NCI-H2227 (cell line): ENCODE results near the gene RAPGEF2.
A peak's percentile ranks its signal among the peaks of the same experiment; 100 is the strongest.

ENCODE experiments used
- DNase-seq: peaks from one replicate; lab custom pipeline; 2025; ENCODE audit not compliant: unreplicated experiment; lab: John Stamatoyannopoulos, UW

Gene RAPGEF2

DNA sequence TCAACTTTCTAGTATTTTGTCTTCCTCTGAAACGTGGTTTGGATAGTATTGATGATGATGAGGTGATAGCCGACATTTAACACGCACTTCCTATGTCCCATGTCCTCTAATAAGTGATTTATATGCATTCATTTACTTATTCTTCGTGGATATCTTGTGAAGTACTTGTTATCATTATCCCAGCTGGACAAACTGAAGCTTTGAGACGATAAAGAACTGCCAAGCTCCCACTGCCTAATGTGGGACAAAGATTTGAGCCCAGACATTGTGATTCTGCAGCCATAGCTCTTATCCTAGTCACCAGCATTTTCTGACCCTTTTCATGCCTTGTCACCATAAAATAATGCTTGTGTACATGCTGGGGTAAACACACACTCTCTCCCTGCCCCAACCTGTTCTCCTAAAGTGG is 92.5 kb downstream of the RAPGEF2 start:
- no peak for DNase-seq

DNA sequence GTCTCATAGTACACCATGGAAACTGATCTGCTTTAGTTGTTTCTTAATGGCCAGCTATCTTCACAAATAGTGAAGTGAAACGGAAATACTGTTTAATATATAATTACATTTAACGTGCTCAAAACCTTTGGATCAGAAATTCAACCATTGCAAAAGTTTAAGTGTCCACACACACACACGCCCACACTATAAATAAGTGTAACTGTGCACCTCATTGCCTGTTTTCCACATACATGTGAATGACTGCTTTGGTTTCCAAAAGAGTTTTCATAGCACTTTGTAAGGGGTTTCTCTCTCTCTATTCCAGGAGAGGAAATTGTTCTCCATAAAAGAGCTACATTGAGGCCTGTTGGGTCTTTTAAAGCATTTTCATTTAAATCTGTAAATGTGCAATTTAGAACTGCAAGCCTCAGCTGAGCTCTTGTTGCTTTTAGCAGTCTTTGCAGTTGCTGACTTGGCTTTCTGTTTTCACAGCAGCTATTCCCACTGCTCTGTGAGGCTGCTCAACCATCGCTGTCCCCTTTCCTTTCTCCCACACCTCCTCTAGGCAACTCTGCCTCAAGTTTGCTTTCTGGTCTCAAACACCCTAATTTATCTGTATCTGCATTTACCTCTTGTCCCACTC is 94.5 kb downstream of the RAPGEF2 start:
- no peak for DNase-seq

DNA sequence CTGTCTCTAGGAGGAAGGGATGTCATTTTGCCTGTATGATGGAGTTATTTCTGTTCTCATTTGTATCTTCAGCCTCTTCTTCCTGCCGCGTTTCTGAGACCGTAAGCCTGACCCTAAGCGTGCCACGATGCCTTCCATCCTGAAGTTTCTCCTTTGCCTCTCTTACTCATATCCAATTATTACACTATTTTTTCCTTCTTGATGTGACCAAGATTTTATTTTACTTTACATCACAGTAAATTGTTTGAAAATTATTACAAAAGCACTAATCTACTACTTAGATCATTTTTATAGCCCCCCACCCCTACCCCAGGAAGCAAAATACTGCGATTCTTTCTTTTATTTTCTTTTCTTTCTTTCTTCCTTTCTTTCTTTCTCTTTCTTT is 95.0 kb downstream of the RAPGEF2 start:
- no peak for DNase-seq

DNA sequence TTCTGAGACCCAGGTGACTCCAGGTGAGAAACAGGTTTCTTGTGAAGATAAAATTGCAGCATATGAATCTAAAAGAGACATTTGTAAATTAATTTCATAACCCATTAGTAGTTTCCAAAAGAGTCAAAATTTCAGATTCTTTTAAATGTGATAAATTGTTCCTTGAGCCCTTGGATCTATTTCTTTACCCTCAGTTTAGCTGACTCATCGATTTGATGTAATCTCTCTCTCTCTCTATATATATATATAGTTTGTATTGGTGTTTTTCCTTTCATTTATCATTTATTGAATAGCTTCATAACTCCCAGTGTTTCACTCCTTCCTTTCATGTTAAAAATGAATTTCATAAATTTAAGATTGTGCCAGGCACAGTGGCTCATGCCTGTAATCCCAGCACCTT is 96.9 kb downstream of the RAPGEF2 start:
- no peak for DNase-seq

DNA sequence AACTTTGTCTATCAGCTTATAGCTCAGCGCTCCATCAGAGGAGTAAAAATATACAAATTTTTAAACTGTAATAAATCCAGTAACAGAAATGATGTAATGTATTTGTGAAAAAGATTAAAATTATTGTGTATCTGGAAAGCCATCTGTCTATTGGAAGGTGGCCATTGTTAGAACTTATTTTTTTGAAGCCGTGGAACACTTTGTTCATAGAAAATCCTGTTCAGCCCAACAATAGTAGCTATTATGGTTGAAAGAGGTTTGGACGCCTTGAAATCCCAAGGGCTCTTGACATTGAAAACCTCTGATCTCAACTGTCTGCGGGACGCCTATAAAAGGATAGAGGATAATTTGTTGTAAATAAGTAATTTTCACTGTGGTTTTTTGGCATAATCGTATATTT is 98.3 kb downstream of the RAPGEF2 start:
- DNase-seq: peak; percentile 84

DNA sequence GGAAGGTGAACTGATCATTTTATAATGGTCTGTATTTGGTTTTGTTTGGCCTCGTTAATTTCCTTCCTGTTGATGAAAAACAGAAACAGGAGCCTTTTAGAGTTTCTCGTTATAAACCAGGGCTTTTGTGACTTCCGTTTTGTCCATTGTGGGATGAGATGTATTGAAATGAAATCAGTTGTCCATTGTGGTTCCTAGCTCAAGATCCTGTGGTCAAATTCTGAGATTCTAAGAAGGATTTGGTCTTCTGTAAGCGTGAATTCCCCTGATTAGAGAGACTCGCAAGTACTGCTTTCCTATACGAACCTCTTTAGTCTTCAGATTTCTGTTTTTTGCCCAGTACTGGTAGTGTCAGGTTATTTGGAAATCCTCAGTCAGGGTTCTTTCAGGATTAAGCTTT is 101.7 kb downstream of the RAPGEF2 start:
- no peak for DNase-seq

DNA sequence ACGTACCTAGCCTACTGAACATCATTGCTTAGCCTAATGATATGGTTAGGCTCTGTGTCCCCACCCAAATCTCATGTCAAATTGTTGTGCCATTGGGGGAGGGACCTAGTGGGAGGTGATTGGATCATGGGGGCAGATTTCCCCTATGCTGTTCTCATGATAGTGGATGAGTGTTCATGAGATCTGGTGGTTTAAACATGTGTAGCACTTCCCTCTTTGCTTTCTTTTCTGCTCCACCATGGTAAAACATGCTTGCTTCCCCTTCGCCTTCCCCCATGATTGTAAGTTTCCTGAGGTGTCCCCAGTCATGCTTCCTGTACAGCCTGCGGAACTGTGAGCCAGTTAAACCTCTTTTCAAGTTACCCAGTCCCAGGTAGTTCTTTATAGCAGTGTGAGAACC is 102.6 kb downstream of the RAPGEF2 start:
- DNase-seq: no peak

DNA sequence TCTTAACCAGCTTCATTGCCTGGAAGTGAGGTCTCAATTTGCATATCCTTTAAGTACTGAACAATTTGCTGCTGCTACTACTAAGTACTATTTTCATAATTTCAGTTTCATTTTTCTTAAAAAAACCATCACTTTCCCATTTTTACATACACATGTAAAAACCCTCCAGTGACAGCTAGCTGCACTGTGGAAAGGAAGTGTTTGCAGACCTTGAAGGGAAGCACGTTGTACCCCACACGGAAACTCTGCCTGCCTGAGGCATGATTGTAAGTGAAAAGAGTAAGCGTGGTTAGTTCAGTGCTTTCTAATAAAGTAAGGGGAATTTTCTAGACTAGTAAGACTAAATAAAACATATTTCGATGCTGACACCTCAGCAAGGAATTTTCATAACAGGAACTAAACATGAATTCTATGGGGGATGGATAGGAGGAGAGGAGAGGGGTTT is 103.6 kb downstream of the RAPGEF2 start:
- DNase-seq: no peak

DNA sequence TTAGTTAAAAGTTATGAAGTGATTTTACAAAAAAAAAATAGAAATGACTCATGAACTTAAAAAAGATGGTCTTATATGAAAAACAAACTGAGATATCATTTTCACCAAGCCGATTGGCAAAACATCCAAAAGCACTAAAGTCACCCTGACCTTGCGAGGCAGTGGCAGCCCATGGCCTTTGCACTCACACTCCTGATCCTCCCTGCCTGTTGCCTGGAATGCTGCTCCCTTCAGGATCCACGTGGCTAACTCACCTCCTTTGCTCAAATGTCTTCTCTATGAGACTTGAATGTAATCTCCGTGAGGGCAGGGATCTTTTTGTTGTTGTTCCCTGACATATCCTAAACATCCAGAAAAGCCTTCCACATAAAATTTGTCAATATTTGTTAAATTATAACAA is 106.4 kb downstream of the RAPGEF2 start:
- DNase-seq: no peak

DNA sequence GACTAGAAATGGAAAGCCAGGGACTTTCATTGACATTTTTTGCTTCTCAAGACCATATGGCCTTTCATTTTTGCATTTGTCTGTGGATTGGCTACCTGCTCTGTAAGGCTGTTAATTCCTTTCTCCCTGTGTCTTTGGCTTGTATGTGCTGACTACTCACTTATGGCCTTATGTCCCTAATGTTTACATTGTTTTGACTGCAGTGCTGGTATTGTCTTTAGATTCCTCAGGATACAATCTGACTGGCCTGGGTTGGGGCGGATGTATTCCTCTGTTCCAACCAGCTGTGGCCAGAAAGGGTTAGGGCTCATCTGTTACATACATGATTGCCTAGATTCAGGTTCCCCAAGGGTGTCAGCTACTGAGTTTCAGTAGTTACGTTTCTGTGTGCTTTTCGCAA is 108.1 kb downstream of the RAPGEF2 start:
- no peak for DNase-seq

DNA sequence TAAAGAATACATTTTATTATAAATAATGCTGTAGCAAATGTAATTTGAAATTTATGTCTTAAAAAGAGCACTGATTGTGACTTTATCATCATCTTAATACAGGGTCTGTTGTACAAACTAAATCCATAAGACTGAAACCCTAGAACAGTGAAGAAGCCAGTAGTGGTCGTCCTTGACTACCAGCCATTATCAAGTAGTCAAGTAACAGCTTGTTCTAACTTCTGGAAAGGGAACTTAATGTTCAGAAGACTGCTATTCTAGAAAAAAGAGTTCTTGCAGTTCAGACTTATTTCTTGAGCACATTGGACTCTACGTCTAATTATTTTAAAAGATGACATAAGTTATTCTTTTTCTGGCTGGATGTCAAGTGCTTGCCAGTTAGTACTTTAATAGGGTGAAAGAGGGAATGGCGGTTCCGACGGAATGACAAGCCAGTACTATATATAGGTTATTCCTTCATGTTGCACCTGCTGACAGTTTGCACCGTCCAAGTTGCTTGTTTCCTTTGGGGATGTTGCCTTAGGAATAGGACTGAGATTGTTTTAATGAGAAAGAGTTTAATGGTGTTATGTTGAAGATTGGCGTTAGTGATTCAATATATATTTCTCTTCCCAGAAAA is 109.9 kb downstream of the RAPGEF2 start:
- no peak for DNase-seq

DNA sequence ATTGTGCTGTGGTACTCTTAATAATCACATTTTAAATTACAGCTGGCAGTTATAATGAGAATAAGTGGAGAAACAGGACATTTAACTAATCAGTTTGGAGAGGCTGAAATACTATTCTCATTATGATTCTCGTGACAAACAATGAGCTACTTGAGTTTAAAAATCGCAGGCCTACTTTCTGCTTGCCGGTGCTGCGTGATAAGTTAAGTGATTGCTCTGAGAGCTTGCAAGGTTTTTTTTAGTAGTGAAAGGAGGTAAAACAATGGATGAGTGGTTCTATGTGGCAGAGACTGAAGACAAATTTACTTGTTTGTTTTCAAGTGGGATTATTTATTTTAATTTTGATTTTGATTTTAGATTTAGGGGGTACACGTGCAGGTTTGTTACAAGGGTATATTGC is 114.0 kb downstream of the RAPGEF2 start:
- no peak for DNase-seq

DNA sequence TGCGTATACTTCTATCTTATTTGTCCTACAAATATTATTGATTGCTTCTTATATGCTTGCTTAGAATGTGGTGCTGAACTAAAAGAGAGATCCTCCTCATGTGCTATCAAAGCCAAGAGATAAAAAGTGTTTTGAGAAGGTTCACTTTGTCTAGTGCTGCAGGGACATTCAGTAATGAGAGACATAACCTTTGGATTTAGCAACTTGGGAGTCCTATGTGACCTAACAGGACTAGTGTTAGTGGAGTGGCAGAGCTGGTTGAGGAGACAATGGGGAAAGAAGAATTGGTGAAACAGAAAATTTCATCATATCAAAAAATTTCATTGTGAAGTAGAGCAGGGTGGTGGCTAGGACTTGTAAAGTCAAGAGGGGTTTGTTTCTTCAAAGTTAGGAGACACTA is 117.0 kb downstream of the RAPGEF2 start:
- no peak for DNase-seq

DNA sequence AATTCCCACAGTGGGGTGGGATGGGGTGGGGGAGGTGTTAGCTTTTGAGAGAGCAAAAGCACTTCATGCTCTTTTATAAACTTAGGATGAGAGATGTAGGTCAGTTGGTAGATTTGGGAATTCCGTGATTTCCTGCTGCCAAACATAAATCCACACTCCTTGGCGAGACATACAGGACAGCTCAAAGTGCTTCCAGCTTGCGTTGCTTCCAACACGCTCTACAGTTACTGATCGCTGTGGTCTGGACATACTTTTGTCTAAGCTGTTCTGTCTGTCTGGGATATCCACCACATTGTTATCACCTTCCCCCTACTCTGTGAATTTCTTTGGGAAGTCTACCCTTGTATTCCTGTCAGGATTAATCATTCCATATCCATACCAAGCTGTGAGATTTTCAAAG is 117.5 kb downstream of the RAPGEF2 start:
- no peak for DNase-seq

DNA sequence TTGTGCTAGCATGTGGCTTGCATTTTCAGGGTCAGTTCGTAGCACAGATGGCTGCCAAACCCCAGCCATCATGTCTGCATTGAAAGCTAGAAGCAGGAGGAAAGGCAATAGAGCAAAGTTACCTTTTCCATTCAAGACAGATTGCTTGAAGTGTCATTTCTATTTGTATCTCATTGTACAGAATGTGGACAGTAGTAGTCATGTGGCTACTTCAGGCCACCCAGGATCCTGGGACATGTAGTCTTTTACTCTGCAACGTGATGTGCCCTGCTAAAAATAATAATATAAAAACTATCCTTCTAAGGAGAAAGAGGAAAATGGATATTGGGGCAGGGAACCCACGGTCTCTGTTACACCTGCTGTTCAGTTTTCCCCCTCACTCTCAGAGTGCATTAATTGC is 118.4 kb downstream of the RAPGEF2 start:
- DNase-seq: no peak

DNA sequence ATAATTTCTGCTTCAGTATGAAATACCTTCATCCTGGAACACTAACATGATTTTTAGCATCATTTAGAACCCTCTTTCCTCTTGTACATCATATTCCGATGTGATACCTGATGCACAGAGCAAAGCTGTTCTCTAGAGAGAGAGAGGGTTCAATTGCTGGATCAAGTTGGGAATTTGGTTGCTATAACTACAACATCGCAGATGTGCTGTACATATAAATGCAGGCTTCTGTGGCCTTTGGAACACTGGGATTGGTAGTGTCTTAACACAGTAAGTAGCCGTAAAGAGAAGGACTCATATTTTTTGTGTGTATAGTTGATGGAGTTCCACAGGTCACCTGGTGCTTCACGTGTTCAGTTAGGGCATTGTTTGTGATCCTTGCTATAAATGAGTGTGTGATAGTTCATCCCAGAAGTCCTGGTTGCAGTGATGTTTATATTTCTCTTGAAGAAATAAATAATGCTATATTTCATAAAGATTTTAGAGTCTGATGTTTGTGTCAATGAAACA is 119.2 kb downstream of the RAPGEF2 start:
- no peak for DNase-seq

DNA sequence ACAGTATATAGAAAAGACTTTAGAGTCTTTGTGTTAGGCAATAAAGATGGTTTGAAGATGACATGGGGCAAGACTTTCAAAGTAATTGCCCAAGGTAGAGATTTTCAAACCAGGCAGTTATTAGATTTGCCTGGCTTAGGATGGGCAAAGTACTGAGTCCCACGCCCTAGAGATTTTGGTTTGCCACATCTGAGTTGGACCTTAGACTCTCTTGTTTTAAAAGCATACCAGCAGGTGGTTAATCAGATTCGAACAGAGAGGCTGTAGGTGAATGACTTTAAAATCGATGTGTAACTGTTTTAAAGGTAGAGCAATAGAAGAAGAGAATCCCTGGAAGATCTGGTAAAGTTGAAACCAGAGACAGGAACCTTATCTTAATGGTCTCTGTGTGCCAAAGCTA is 121.5 kb downstream of the RAPGEF2 start:
- no peak for DNase-seq

DNA sequence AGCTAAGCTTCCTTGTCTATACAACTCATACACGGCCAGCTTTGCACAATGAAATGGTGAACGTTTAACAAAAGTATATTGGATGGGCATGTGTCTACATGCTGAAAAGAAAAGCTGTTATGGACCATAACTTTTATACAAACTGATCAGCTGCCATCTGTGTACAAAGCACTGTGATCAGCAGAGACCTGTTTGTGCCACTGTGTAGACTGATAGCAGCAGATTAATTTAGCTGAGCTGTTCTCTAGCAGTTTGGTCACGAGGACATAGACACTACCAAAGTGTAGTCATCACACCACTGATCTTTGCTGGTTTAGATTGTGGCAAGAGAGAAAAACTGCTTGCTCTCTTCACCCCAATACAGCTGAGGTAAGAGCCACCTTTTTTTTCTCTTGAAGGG is 124.5 kb downstream of the RAPGEF2 start:
- no peak for DNase-seq

DNA sequence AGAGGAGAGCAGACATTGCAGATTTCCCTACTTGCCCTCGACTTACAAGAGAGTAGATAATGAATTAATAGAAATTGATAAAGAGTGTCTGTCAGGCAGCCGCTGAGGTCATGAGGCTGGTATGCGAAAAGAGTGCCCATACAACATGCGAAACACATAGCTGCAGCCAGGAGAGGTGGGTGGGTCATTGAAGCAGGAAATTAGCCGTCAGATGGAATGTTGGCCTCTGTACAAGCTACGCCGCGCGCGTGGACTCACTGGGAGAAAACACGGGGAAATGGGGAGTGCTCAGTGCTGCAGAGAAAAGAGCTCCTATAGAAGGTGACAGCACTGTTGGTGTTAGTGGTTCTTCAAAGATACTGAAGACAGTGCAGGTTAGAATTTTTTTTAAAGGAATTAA is 125.1 kb downstream of the RAPGEF2 start:
- DNase-seq: peak; percentile 19

DNA sequence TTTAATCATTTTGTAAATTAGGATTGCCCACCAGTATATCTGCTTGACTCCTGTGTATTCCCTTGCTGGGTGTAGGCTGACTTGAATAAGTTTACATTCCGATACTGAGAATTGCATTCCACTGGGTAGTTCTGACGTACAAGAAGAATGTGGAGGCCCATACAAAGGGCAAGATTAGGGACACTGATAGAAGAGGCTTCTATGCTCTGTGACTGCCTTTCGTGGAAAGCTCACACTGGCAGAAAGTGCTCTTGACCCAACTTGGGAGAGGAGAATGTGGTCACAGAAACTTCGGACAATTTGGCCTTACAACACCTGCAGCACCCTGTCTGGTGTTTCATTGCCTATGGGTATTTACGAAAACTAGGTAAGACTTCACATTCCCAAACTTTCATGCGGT is 126.3 kb downstream of the RAPGEF2 start:
- DNase-seq: no peak

DNA sequence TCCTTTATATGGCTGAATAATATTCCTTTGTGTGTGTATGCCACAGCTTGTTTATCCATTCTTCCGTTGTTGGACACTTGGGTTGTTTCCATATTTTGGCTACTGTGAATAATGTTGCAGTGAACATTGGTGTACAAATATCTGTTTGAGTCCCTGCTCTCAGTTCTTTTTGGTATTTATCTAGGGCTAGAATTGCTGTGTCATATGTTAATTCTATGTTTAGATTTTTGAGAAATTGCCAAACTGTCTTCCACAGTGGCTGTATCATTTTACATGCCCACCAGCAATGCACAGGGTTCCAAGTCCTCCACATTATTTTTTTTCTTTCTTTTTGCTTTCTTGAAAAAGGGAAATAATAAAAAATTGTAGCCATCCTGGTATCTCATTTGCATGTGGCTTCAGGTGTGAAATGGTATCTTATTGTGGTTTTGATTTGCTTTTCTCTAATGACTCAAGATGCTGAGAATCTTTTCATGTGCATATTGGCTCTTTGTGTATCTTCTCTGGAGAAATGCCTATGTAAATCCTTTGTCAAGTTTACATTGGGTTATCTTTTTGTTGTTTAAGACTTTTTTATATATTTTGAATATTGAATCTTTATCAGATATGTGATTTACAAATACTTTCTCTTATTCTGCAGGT is 129.7 kb downstream of the RAPGEF2 start:
- no peak for DNase-seq

DNA sequence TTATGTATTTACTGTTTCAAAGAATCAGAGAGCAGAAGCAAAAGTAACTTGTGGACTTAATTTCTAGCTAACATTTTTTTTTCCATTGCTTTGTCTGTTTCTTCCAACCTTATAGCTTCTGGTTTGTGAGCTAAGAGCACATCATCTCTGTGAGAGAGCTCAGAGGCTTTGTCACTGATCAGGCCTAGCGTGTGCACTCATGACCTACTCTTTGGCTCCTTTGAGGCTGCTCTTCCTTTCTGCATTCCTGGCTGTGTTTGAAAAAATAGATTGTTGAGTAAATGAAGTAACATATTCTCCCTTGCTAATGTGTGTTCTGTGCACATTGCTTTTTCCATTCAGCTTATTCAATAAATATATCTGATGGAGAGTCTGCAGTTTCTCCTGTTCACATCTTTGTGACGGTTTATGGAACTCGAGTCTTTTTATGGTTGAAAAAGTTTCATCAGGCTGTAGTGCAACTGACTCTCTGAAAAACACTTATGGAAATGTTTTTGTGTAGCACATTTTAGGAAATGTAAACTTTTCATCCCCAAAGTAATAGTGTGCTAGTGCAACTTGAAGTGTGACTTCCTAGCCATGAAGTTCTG is 133.0 kb downstream of the RAPGEF2 start:
- DNase-seq: no peak
